Activated B cell treated with CpG ODN at 0.5 μM for 24 hours (primary cell): ENCODE results near the gene MPPED1. TPM values are rescaled to one million over a fixed set of nuclear protein-coding genes. Genes with fewer than 3 reads are reported as not detected.

Experiments
- ATAC-seq: fragments of 200-7000 bp; cut with Tn5 transposase; one replicate; pipeline ENCODE4 v1.10.0; 2021; ENCODE audit warnings: low read depth, mild to moderate bottlenecking, moderate library complexity
- CTCF ChIA-PET: fragments of 350-600 bp; sonication (Branson Sonifier 250); formaldehyde crosslinking; loops from one replicate; lab custom pipeline; 2021; ENCODE audit warnings: antibody characterized with exemption; lab: Charles Lee
- POLR2A ChIA-PET: fragments of 350-600 bp; sonication (Branson Sonifier 250); formaldehyde crosslinking; loops from one replicate; lab custom pipeline; 2021; ENCODE audit warnings: antibody characterized with exemption; lab: Charles Lee
- DNase-seq: peaks from one replicate; pipeline ENCODE4 v3.0.0; 2022
- H3K27ac Mint-ChIP-seq: one replicate; pipeline ENCODE4 v1.8.0; 2020; ENCODE audit warnings: mixed read lengths
- H3K27me3 Mint-ChIP-seq: one replicate; pipeline ENCODE4 v1.8.0; 2021; ENCODE audit warnings: mixed read lengths
- H3K36me3 Mint-ChIP-seq: one replicate; pipeline ENCODE4 v1.8.0; 2021; ENCODE audit warnings: low read depth, mixed read lengths
- H3K4me1 Mint-ChIP-seq: one replicate; pipeline ENCODE4 v1.8.0; 2021; ENCODE audit warnings: mixed read lengths
- H3K4me3 Mint-ChIP-seq: one replicate; pipeline ENCODE4 v1.8.0; 2020; ENCODE audit warnings: mild to moderate bottlenecking, mixed read lengths
- H3K9me3 Mint-ChIP-seq: one replicate; pipeline ENCODE4 v1.8.0; 2020; ENCODE audit warnings: mixed read lengths
- intact Hi-C: fragments of 100-400 bp; cut with micrococcal nuclease; formaldehyde crosslinking; loops from one replicate; pipeline ENCODE4 v1.15.1; 2024
- total RNA-seq: library from RNA; stranded (reverse); gene quantifications from 2 replicates; pipeline ENCODE4 v1.2.3, GENCODE V29; 2022
- TF ChIP-seq, protein P1 (sequence below): fragments of 200-600 bp; IDR thresholded peaks from one replicate; pipeline ENCODE4 v1.8.0; 2022; ENCODE audit warnings: antibody characterized with exemption, mild to moderate bottlenecking

MPPED1 gene
- total RNA-seq, 1 donor from 2014 or later: not detected

DNA sequence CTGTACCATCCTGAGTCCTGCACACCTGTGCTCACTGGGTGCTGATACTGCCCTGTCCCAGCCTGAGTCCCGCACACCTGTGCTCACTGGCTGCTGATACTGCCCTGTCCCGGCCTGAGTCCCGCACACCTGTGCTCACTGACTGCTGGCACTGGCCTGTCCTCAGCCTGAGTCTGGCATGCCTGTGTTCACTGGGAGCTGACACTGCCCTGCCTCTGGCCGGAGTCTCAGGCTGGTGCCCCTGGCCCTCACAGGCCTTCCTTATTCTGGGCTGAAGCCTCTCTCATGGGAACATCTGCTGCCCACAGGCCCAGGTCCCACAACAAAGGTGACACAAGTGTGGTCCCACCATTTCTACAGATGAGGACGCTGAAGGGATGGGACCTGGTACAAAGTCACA is 115.1 kb downstream of the MPPED1 start:
- intact Hi-C loops: no loop called here
- ChIA-PET CTCF (no interaction called here), POLR2A (no interaction called here)
- DNase-seq (no peak), ATAC-seq (no peak)
- Mint-ChIP-seq H3K27me3 (peaks cover 8% of the 10 kb centered on the region), H3K4me3 (no peak overlapping the region), H3K4me1 (no peaks in the 10 kb centered on the region), H3K27ac (no peak overlapping the region), H3K36me3 (no peaks in the 10 kb centered on the region), H3K9me3 (no peaks in the 10 kb centered on the region)
- TF ChIP-seq, protein P1, sequence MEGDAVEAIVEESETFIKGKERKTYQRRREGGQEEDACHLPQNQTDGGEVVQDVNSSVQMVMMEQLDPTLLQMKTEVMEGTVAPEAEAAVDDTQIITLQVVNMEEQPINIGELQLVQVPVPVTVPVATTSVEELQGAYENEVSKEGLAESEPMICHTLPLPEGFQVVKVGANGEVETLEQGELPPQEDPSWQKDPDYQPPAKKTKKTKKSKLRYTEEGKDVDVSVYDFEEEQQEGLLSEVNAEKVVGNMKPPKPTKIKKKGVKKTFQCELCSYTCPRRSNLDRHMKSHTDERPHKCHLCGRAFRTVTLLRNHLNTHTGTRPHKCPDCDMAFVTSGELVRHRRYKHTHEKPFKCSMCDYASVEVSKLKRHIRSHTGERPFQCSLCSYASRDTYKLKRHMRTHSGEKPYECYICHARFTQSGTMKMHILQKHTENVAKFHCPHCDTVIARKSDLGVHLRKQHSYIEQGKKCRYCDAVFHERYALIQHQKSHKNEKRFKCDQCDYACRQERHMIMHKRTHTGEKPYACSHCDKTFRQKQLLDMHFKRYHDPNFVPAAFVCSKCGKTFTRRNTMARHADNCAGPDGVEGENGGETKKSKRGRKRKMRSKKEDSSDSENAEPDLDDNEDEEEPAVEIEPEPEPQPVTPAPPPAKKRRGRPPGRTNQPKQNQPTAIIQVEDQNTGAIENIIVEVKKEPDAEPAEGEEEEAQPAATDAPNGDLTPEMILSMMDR: no peak

DNA sequence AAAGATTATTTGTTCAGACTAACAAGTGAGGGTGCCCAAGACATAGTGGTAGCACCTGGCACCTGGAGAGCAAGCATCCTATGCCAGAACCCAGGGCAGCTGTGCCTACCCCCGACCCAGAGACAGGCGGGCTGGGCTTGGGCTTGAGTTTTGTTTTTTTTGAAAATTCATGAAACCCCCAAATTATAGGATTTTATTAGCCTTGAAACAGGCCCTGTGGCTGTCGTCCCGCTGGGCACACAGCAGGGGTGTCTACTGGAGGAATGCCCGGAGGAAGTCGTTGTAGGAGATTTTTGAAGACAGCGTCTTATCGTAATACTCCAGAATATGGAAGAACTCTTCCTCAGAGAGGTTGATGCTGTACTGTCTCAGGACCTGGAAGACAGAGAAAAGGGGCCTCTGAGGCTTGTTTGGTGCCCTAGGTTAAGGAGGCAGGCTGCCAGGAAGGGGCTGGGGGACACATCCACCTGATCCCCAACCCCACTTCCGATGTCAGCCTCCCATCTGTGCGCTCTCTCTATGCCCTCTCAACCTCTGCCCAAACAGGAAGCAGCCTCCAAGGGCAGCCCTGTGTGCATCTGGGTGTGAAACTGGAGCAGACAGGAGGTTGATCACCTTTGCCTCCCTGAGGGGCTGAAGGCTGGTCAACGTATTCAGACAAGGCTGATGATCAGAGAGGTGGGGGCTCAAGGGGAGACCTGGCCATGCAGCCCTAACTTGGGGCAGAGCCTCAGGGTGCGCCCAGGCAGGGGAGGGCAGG is 117.0 kb downstream of the MPPED1 start:
- ATAC-seq (no peak), DNase-seq (no peak)
- Mint-ChIP-seq H3K27ac (no peak overlapping the region), H3K27me3 (peaks cover 8% of the 10 kb centered on the region), H3K9me3 (no peaks in the 10 kb centered on the region), H3K4me3 (no peak overlapping the region), H3K4me1 (no peaks in the 10 kb centered on the region), H3K36me3 (no peaks in the 10 kb centered on the region)
- intact Hi-C loops: no loop called here
- ChIA-PET CTCF (no interaction called here), POLR2A (no interaction called here)
- TF ChIP-seq, protein P1: no peak

DNA sequence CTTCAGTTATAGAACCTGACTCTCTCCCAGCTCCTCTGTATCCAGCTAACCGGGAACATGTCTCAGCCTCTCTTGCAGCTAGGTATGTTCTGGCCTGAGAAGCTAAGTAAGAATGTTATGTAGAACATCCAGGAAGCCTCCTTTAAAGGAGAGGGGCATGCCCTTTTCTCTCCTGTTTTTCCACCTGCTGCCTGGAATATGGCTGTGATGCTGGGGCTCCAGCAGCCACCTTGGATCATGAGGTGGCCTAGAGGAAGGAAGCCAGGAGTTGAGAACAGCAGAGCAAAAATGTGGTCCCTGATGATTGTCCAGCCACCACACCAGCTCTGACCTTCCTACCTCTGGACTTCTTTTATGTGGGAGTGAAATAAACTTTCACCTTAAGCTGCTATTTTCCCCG is 117.6 kb downstream of the MPPED1 start:
- DNase-seq (no peak), ATAC-seq (no peak)
- Mint-ChIP-seq H3K4me3 (no peak overlapping the region), H3K27me3 (peaks cover 8% of the 10 kb centered on the region), H3K36me3 (no peaks in the 10 kb centered on the region), H3K4me1 (no peaks in the 10 kb centered on the region), H3K9me3 (no peaks in the 10 kb centered on the region), H3K27ac (no peak overlapping the region)
- CTCF ChIA-PET: no interaction called here
- intact Hi-C loops: no loop called here
- TF ChIP-seq, protein P1: no peak
- POLR2A ChIA-PET: no interaction called here

DNA sequence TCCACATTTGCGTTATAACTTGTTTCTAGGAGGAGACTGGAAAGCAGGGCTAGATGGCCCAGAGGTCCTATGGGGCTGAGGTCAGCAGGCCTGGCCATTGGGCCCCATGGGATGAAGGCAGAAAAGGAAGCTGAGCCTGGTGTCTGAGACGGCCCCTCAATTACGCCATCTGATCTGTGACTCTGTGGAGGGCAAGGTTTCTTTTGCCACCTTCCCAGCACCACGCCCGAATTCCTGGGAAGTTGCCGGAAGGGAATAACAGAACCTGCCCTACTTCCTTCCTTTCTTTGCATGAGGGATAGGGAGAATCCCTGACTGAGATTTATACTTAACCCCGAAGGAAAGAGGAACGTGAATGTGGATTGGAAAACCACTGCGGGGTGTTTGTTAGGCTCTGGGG is 118.1 kb downstream of the MPPED1 start:
- ATAC-seq (no peak), DNase-seq (no peak)
- peaks cover 8% of the 10 kb centered on the region for H3K27me3 Mint-ChIP-seq
- intact Hi-C loops: no loop called here
- CTCF ChIA-PET: no interaction called here
- H3K4me1 Mint-ChIP-seq: no peaks in the 10 kb centered on the region
- TF ChIP-seq, protein P1: no peak
- no peak overlapping the region for H3K4me3 Mint-ChIP-seq
- no peak overlapping the region for H3K27ac Mint-ChIP-seq
- POLR2A ChIA-PET: no interaction called here
- H3K9me3 Mint-ChIP-seq: no peaks in the 10 kb centered on the region
- H3K36me3 Mint-ChIP-seq: no peaks in the 10 kb centered on the region

DNA sequence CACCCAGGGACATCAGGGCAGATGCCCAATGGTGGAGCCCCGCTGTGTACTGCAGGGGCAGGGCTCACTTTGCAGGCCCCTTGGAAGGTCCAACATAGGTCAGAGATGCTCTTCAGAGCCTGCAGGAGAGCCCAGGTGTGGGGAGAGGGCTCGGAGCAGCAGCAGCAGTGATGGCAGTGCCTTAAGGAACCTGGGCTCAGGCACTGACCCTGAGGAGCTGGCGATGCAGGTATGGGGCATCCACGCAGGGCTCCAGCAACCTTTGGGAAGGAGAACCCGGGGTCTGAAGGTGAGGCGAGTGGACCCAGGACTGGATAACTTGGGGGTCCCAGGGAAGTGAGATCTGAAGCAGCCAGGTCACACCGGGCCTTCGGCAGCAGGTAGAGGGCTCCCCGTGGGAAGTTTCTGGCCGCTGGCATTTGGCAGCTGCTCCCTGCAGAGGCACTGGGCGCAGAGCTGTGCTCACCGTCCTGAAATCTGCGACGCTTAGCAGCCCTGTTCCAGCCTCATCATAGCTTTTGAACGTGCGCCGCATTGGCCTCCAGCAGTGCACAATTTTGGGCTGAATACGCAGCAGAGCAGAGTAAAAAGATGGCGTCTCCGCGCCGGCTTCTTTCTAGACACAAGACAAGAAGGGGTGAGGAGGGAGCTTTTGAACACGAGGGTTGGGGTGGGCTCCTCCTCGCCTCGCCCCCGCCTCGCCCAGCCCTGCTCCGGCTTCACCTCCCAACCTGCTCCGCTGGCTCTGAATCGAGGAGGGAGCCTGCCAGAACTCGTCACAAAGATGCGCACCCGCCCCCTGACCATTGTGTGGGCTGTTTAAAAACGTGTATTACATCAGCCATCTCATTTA is 118.8 kb downstream of the MPPED1 start:
- Mint-ChIP-seq H3K27ac (no peak overlapping the region), H3K36me3 (no peaks in the 10 kb centered on the region), H3K4me1 (no peaks in the 10 kb centered on the region), H3K27me3 (peaks cover 11% of the 10 kb centered on the region), H3K4me3 (no peak overlapping the region), H3K9me3 (no peaks in the 10 kb centered on the region)
- TF ChIP-seq, protein P1: no peak
- ATAC-seq (no peak), DNase-seq (no peak)
- ChIA-PET CTCF (no interaction called here), POLR2A (no interaction called here)
- intact Hi-C loops: no loop called here
